ENCODE measurements around the gene STARD10. TPM values are rescaled to one million over a fixed set of nuclear protein-coding genes. Genes with fewer than 3 reads are reported as not detected.

The STARD10 gene
- total and polyA plus RNA-seq, 2 of the 8 experiments (the other 6 are each of a cell fraction or from before 2014, with no cell fraction given) = 23.7 to 35.7 TPM

DNA sequence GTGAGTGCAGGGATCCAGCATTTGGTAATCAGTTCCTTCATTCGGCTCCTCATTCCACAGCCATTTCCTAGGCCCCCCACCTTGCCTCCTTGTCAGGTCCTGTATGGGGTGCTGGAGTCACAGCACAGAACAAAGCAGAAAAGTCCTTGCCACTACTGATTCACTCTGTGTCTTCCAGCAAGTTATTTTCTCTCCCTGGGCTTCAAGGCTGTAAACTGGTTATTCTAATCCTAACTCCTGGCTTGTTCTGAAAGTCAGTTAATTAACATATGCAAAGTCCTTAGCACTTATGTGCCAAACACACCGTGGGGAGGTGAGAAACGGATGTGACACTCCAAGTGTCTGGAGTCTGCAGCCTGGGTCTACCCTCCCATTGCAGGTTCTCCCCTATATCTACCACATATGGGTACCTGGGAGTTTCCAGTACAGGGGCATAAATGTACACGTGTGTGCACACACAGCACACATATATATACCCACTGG is 89.0 kb downstream of the STARD10 start:
- POLR2A ChIA-PET (ENCODE audit: partially characterized antibody) = interaction anchor here (0.9 to 1.2 kb wide), 2 partner anchors 10 kb away, joined by 3 read pairs; no protein-coding TSS in a partner anchor
- Histone ChIP-seq H2BK20ac (ENCODE audit: low read length) (no peak overlapping the region), H4K5ac (ENCODE audit: insufficient read length, low read depth, low read length) (no peak overlapping the region), H3K56ac (replicated peaks; ENCODE audit: insufficient read length, low read depth, low read length) (no peak overlapping the region), H3K23ac (ENCODE audit: insufficient read length) (no peak overlapping the region), H4K20me1 (replicated peaks in 1 of 2; ENCODE audit: control insufficient read depth in 1 of 2, insufficient read depth in 2 of 2, low read length in 2 of 2) (peaks cover 1 to 12% of the 10 kb centered on the region in 2 experiments), H2BK5ac (ENCODE audit: low read depth, low read length) (0 out of 2 replicates have a peak overlapping the region, but pooled peaks have one; percentile 35), H3K36me3 (ENCODE audit: control insufficient read depth in 2 of 4, insufficient read depth in 4 of 4, low read length in 3 of 4) (peaks cover 0 to 3% (median 1%) of the 10 kb centered on the region in 4 experiments; a peak in 1 of 8 replicates), H3K4me1 (replicated peaks in 1 of 4; ENCODE audit: control insufficient read depth in 3 of 4, insufficient read depth in 4 of 4, low read length in 3 of 4) (peaks cover 11 to 40% (median 33%) of the 10 kb centered on the region in 4 experiments), H3K79me1 (ENCODE audit: low read depth, low read length) (no peaks in the 10 kb centered on the region; the same call in 1 of the 2 replicates), H3K18ac (ENCODE audit: extremely low read depth, low read length) (no peak overlapping the region; the same call in 1 of the 2 replicates), H2BK15ac (ENCODE audit: low read length) (no peak overlapping the region; the same call in 1 of the 2 replicates), H3K14ac (ENCODE audit: insufficient read length) (peak overlapping the region; percentile 3), H4K91ac (replicated peaks; ENCODE audit: insufficient read length, low read length) (no peak overlapping the region), H3K27me3 (replicated peaks in 1 of 4; ENCODE audit: control insufficient read depth in 3 of 4, extremely low read depth in 1 of 4, insufficient read depth in 3 of 4, low read length in 3 of 4) (no peaks in the 10 kb centered on the region), H2AFZ (ENCODE audit: low read length) (no peak overlapping the region), H2AK5ac (ENCODE audit: low read depth, low read length) (no peak overlapping the region), H3K9me3 (ENCODE audit: insufficient read depth in 2 of 2, low read depth in 1 of 2, low read length in 1 of 2) (no peaks in the 10 kb centered on the region), H3K23me2 (ENCODE audit: low read depth, low read length) (peaks cover 2% of the 10 kb centered on the region; the same call in 1 of the 2 replicates), H3K79me2 (ENCODE audit: control insufficient read depth in 1 of 2, insufficient read depth in 2 of 2, low read length in 2 of 2) (no peaks in the 10 kb centered on the region), H4K8ac (ENCODE audit: extremely low read depth, insufficient read depth, low read length) (no peak overlapping the region), H2BK120ac (replicated peaks; ENCODE audit: low read depth, low read length) (no peak overlapping the region), H3K27ac (ENCODE audit: low read depth, low read length) (no peak overlapping the region), H3K4ac (replicated peaks; ENCODE audit: insufficient read length, low read depth, low read length) (no peak overlapping the region), H3K4me3 (ENCODE audit: extremely low read depth in 1 of 4, insufficient read depth in 2 of 4, low read depth in 3 of 4, low read length in 4 of 4) (no peak overlapping the region), H3K9ac (replicated peaks in 1 of 4; ENCODE audit: extremely low read depth in 1 of 4, low read depth in 3 of 4, low read length in 3 of 4) (no peak overlapping the region), H2BK12ac (ENCODE audit: low read depth, low read length) (peak overlapping the region; percentile 50; the same call in 1 of the 2 replicates), H3K4me2 (ENCODE audit: insufficient read depth in 1 of 2, low read depth in 2 of 2, low read length in 2 of 2) (peak overlapping the region in 1 of 2 experiments; percentile 28; a peak in 2 of 4 replicates)
- CTCF ChIA-PET (ENCODE audit: partially characterized antibody) = interaction anchor here (0.7 to 8.3 kb wide), 5 partner anchors 12 to 105 kb away, joined by 3 to 79 read pairs (median 3); no protein-coding TSS in a partner anchor
- FAIRE-seq = no peak
- 75% methylated on average over 4 of the region's 4 CpGs; no CpG with 5 or more reads in 1 of the 2 experiments for WGBS, 2 experiments (ENCODE audit: extremely low coverage in 1 of 2, insufficient coverage in 1 of 2, insufficient read length in 1 of 2, insufficient replicate concordance in 2 of 2, low coverage in 1 of 2, low lambda C conversion rate in 2 of 2, missing lambda C conversion rate in 1 of 2)
- no peak for TF ChIP-seq RNF2 (IDR thresholded peaks at IDR 0.05; ENCODE audit: borderline replicate concordance, low read depth, low read length, missing control alignments, poor library complexity, severe bottlenecking)
- no peak for TF ChIP-seq CHD2 (IDR thresholded peaks at IDR 0.05; ENCODE audit: low read length)
- no peak for TF ChIP-seq RAD21 (IDR thresholded peaks at IDR 0.05 in 1 of 2, conservative IDR thresholded peaks at IDR 0.05 in 1 of 2; ENCODE audit: low read depth in 2 of 2, low read length in 2 of 2)
- no peak for DNase-seq (ENCODE audit: low read depth in 1 of 2, low spot score in 2 of 2)

All from H1 (cell line).